ENCODE results near the gene WDFY4. TPM values are rescaled to one million over a fixed set of nuclear protein-coding genes. Genes with fewer than 3 reads are reported as not detected.

WDFY4 gene
- polyA plus RNA-seq, 1 donor (not counting 4 experiments of a cell fraction or from before 2014, with no cell fraction given), result 0.04 TPM

DNA sequence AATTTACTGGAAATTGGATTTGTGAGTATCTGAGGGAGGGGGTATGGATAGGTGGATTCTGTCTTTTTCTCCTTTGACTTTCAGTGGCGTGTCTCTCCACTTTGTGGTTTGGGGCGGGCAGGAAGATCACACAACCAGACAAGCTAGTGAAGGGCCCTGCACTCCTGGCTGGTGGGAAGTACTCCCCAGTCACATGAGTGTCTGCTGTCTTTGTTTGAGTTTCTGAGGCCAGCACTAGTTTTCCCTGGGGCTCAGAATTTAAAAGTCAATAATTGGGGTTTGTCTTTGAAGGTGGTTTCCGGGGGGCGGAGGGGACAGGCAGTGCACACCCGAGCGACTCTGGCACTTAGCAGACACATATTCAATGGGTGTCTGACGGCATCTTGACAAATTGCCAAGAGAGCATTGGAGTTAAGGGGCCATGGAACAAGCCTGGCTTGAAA lies 120.1 kb downstream of the WDFY4 start:
- DNase-seq (ENCODE audit: low read depth, low spot score) (no peak), FAIRE-seq (no peak)
- H3K4me1 ChIP-seq (ENCODE audit: control insufficient read depth, extremely low read depth, insufficient read depth, low read length), result peaks cover 36% of the 10 kb centered on the region
- peaks cover 2% of the 10 kb centered on the region for H3K9me3 ChIP-seq (ENCODE audit: control insufficient read depth, low read depth, low read length)
- no peaks in the 10 kb centered on the region for H4K20me1 ChIP-seq (ENCODE audit: control insufficient read depth, extremely low read depth, insufficient read depth, low read length)
- H3K9ac ChIP-seq (ENCODE audit: control insufficient read depth, extremely low read depth, insufficient read depth, low read length), result no peak overlapping the region
- no peak overlapping the region for H3K4me3 ChIP-seq (ENCODE audit: control insufficient read depth in 2 of 3, extremely low read depth in 1 of 3, insufficient read depth in 2 of 3, low read depth in 1 of 3, low read length in 3 of 3)
- H3K27me3 ChIP-seq (ENCODE audit: control insufficient read depth, extremely low read depth, insufficient read depth, low read length), result no peaks in the 10 kb centered on the region
- no peaks in the 10 kb centered on the region for H3K36me3 ChIP-seq (ENCODE audit: control insufficient read depth in 2 of 2, extremely low read depth in 1 of 2, insufficient read depth in 2 of 2, low read length in 2 of 2)
- no peaks in the 10 kb centered on the region for H3K79me2 ChIP-seq (ENCODE audit: control insufficient read depth, insufficient read depth, low read length)
- no peaks in the 10 kb centered on the region for H3K9me1 ChIP-seq (ENCODE audit: control insufficient read depth, extremely low read depth, insufficient read depth, low read length)
- dilution Hi-C loops (cut with MboI; ENCODE audit: extremely low pct_ligation_motif_present, low sequenced_read_pairs), result no loop called here
- H3K4me2 ChIP-seq (ENCODE audit: control insufficient read depth, extremely low read depth, insufficient read depth, low read depth, low read length), result no peak overlapping the region
- no peak overlapping the region for H3K27ac ChIP-seq (ENCODE audit: control insufficient read depth, insufficient read depth, low read length)
- TF ChIP-seq, protein P1, sequence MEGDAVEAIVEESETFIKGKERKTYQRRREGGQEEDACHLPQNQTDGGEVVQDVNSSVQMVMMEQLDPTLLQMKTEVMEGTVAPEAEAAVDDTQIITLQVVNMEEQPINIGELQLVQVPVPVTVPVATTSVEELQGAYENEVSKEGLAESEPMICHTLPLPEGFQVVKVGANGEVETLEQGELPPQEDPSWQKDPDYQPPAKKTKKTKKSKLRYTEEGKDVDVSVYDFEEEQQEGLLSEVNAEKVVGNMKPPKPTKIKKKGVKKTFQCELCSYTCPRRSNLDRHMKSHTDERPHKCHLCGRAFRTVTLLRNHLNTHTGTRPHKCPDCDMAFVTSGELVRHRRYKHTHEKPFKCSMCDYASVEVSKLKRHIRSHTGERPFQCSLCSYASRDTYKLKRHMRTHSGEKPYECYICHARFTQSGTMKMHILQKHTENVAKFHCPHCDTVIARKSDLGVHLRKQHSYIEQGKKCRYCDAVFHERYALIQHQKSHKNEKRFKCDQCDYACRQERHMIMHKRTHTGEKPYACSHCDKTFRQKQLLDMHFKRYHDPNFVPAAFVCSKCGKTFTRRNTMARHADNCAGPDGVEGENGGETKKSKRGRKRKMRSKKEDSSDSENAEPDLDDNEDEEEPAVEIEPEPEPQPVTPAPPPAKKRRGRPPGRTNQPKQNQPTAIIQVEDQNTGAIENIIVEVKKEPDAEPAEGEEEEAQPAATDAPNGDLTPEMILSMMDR (optimal IDR thresholded peaks at IDR 0.05 in 1 of 3, IDR thresholded peaks at IDR 0.05 in 1 of 3, conservative IDR thresholded peaks at IDR 0.05 in 1 of 3; ENCODE audit: extremely low read depth in 1 of 3, insufficient read depth in 2 of 3, low read length in 3 of 3), result no peak
- no peak for TF ChIP-seq EZH2 (IDR thresholded peaks at IDR 0.05; ENCODE audit: low read length)
- H2AFZ ChIP-seq (ENCODE audit: control insufficient read depth, low read length), result no peak overlapping the region

DNA sequence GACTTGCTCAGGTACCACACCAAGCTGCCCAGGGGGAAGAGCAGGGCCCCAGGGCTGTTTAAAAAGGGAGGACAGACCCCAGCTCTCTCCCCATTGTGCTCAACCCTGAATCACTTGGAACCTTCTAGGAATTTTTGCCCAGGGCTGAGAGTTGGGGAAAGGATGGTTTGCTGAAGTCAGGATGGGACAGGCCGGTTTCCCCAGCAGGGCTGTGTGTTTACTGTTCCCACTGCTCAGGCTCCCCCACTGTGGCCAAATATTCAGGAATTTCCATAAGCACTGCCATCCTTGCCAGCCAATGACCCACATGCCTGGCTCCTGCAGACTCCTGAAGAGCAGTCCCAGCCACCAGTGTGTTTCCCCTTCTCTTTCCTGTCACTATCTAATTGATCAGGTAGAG lies 120.7 kb downstream of the WDFY4 start:
- H3K9me3 ChIP-seq (ENCODE audit: control insufficient read depth, low read depth, low read length), result no peaks in the 10 kb centered on the region
- no peak overlapping the region for H3K4me2 ChIP-seq (ENCODE audit: control insufficient read depth, extremely low read depth, insufficient read depth, low read depth, low read length)
- H4K20me1 ChIP-seq (ENCODE audit: control insufficient read depth, extremely low read depth, insufficient read depth, low read length), result no peaks in the 10 kb centered on the region
- H2AFZ ChIP-seq (ENCODE audit: control insufficient read depth, low read length), result no peak overlapping the region
- H3K27me3 ChIP-seq (ENCODE audit: control insufficient read depth, extremely low read depth, insufficient read depth, low read length), result no peaks in the 10 kb centered on the region
- dilution Hi-C loops (cut with MboI; ENCODE audit: extremely low pct_ligation_motif_present, low sequenced_read_pairs), result no loop called here
- no peak overlapping the region for H3K27ac ChIP-seq (ENCODE audit: control insufficient read depth, insufficient read depth, low read length)
- no peaks in the 10 kb centered on the region for H3K9me1 ChIP-seq (ENCODE audit: control insufficient read depth, extremely low read depth, insufficient read depth, low read length)
- TF ChIP-seq, protein P1 (optimal IDR thresholded peaks at IDR 0.05 in 1 of 3, IDR thresholded peaks at IDR 0.05 in 1 of 3, conservative IDR thresholded peaks at IDR 0.05 in 1 of 3; ENCODE audit: extremely low read depth in 1 of 3, insufficient read depth in 2 of 3, low read length in 3 of 3), result no peak
- TF ChIP-seq EZH2 (IDR thresholded peaks at IDR 0.05; ENCODE audit: low read length), result no peak
- no peaks in the 10 kb centered on the region for H3K36me3 ChIP-seq (ENCODE audit: control insufficient read depth in 2 of 2, extremely low read depth in 1 of 2, insufficient read depth in 2 of 2, low read length in 2 of 2)
- no peak for FAIRE-seq
- no peaks in the 10 kb centered on the region for H3K79me2 ChIP-seq (ENCODE audit: control insufficient read depth, insufficient read depth, low read length)
- no peak overlapping the region for H3K9ac ChIP-seq (ENCODE audit: control insufficient read depth, extremely low read depth, insufficient read depth, low read length)
- peaks cover 36% of the 10 kb centered on the region for H3K4me1 ChIP-seq (ENCODE audit: control insufficient read depth, extremely low read depth, insufficient read depth, low read length)
- DNase-seq (ENCODE audit: low read depth, low spot score), result no peak
- H3K4me3 ChIP-seq (ENCODE audit: control insufficient read depth in 2 of 3, extremely low read depth in 1 of 3, insufficient read depth in 2 of 3, low read depth in 1 of 3, low read length in 3 of 3), result no peak overlapping the region

Data from keratinocyte (primary cell).